Kidney tubule cell (primary cell): ENCODE data around the gene EXOSC2.

Source experiments
- DNase-seq: peaks from one replicate; pipeline ENCODE4 v3.0.0-alpha.2; 2018; ENCODE audit warnings: low spot score

EXOSC2 gene

GRCh38 chr9:130698514-130698913, 4.9 kb downstream of the EXOSC2 start:
- peak; percentile 53 for DNase-seq

GRCh38 chr9:130699047-130699446, 5.5 kb downstream of the EXOSC2 start:
- DNase-seq: no peak

DNA sequence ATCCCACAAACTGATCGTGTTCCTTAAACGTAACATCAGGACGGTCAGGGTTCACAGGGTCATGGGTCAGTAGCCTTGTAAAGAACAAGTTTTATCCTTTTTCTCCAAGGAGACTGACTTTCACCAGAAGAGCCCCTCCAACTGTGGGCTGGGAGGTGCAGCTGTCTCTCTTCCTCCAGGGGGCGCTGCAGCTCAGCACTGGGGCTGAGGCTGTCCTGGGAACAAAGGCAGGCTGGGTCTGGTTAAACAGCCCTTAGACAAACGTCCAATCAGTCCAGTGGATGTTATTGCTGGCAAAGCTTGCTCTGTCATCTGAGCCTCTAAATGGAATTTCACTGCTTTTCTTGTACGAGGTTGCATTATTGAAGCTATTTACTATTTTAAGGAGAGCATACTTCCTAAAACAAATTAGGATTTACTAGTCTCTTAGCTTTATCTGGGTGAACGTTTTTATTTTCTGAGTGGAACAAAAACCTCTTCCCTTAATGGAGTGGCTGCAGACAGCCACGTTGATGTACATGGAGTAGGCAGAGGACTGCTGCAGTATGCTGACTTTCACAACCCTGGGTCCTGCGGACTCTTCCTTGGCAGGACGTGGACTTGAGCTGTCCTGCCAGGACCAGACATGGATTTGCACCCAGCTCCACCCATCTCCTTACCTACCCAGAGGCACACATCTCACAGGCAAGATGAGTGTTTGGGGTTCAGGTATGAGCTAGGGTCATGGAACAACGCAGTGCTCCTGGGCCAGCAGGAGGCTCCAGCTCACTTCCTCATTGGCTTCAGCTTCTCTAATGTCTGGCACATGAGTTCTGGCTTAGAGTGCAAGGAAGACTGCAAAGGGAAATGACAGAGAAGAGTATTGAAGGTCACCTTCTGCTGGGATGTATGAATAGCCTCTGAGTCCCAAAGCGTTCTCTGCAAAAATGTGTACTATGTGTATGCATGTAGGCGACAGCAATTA, 7.8 kb downstream of the EXOSC2 start:
- DNase-seq: peak; percentile 71

DNA sequence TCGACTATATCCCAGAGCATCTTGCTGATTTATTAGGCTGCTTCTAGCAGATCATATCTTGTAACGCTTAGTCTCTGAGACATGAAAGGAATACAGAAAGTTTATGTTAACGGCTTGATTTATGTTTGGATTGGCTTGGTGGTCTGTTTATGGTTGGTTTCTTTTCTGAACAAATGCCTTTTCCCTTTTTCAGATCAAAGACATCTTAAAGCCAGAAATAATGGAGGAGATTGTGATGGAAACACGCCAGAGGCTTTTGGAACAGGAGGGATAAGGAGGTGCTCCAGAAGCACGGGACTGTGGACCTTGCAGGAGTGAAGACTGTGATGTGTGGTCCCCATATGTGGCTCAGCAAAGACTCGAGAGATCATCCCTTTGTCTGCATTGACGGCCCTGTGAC, 9.9 kb downstream of the EXOSC2 start:
- DNase-seq: no peak

GRCh38 chr9:130707225-130707976, 13.8 kb downstream of the EXOSC2 start:
- peak; percentile 67 for DNase-seq

- DNase-seq: no peak
Observed at GRCh38 chr9:130710822-130711352, 17.3 kb downstream of the EXOSC2 start.

- DNase-seq: no peak
Observed at GRCh38 chr9:130711469-130711868, 17.9 kb downstream of the EXOSC2 start.

- peak; percentile 99 for DNase-seq
Observed at GRCh38 chr9:130712564-130713285, 19.1 kb downstream of the EXOSC2 start.

DNA sequence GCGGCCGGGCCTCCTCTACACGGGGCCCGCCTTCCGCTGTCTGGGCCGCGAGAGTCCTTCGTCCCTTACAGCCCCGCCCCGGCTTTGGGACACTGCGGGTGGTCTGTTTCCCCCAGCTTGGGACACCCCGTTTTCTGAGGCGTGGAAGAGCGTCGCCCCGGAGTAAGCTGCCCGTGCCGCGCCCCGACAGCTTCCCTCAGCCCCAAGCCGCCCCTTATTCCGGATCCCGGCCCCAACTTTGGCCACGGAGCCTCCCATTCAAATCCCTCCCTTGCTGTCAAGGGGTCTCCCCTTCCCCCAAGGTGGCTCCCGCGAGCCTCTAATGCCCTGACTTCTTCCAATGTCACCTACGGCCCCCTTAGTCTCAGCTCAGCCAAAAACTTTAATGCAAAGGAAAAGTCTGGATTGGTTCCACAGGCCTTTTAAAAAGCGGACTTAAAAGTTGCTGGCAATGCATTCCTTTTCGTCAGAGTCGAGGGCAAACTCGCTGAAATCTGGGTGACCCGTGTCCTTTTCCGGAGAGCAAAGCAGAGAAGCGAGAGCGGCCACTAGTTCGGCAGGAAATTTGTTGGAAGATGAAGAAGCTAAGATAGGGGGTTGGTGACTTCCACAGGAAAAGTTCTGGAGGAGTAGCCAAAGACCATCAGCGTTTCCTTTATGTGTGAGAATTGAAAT, 19.8 kb downstream of the EXOSC2 start:
- peak; percentile 30 for DNase-seq

DNA sequence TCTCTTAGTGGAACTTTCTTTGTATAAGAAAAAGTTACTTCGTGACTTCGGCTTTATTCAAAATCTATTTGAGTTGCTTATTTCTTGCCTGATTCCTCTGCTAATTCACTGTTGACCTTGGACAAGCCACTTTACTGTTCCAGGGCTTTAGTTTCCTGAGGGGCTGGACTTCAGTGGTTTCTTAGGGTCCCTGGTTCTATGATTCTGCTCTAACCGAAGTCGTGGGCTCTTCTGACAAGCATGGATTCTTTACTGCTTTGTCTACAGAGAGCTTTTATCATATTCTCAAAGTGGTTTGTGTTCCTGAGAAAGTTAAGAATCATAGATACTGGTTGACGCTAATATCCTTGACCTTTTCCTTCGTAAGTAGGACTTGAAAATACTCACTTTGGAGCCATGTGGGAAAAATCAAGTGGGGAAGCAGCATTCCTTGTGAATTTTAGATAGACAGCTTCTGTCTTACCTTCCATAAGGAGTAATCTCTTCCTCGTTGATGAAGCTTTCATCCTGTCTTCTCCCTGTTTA, 21.1 kb downstream of the EXOSC2 start:
- DNase-seq: no peak

DNA sequence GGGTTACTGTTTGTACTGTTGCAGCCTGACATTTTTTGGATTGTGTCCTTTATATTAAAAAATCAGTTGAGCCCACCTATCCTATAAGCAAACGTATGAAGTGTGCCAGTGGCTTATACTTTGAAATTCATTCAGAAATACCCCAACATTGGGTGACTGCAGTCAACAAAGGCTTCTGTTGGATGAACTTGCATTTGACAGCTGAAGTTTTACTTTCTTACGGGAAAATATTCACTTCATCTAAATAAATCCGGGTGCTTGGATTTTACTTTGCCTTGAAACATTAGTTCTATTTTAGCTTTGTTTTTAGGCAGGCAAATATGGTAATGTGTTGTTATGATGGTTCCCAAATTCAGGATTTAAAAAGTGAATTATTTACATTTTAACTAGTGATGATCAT, 21.7 kb downstream of the EXOSC2 start:
- DNase-seq: no peak

GRCh38 chr9:130718562-130718961, 25.0 kb downstream of the EXOSC2 start:
- no peak for DNase-seq

DNA sequence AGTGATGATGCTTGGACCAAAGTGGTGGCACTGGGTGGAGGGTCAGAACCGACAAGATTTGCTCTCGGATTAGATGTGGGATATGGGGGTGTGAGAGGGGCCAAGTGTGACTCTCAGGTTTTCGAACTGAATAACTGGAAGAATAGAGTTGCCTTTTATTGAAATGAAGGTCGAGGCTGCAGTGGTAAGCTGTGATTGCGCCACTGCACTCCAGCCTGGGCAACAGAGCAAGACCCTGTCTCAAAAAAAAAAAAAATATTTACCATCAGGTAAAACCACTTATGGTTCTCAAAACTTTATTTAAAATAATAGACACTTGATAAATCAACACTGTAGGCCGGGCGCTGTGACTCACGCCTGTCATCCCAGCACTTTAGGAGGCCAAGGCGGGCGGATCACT, 27.2 kb downstream of the EXOSC2 start:
- DNase-seq: no peak

DNA sequence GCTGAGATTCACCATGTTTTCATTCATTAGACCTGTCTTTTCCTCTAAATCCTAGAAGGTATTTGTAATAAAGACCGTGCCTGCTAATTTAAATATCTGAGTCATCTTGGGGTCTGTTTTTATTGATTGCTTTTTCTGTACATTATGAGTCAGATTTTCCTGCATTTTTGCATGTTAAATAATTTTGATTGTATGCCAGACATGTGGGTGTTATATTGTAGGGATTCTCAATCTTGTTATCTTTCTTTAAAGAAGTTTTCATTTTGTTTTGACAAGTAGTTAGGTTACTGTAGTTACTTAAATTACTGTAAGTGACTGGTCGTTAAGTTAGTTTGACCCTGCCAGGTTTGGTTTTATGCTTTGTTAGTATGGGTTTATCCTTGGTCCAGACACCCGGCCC, 35.1 kb downstream of the EXOSC2 start:
- DNase-seq: no peak

GRCh38 chr9:130729145-130729544, 35.6 kb downstream of the EXOSC2 start:
- no peak for DNase-seq

- DNase-seq: no peak
Observed at GRCh38 chr9:130731355-130731754, 37.8 kb downstream of the EXOSC2 start.

DNA sequence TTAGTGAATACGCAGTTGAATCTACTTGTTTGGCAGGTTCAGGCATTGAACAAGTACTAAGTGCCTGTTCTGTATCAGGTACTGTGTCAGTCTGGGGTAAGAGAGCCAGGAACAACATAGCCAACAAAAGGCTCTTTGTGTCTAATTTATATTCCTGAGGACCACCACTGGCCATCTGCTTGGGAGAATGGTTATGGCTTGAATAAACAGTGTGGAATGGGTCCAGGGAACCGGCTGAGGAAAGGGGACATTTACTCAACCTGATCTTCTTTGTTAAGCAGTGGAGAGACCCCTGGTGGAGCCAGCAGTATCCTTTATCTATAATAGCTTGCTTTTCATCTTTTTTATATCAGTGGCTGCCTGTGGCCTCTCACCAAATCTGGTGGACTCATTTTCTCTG, 38.6 kb downstream of the EXOSC2 start:
- DNase-seq: no peak

DNA sequence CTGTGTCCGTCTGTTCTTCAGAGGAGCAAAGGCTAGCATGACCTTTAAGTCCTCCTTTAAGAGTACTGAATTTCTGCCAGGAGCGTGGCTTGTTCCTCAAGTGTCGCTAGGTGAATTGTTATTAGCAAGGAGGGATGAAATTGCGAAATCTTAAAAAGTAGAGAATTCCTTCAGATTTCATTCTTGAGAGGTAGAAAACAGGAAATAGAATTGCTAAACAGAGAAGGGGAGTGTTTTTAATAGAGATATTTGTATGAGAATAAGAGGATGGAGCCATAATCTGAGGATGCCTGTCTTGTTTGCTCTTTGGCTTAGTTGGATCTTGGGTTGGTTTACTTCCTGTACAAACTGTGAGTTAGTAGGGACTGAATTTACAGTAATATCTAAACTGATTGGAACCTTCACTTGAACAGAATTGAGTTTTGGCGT, 39.2 kb downstream of the EXOSC2 start:
- DNase-seq: no peak

GRCh38 chr9:130735566-130735965, 42.0 kb downstream of the EXOSC2 start:
- DNase-seq: no peak

- DNase-seq: no peak
Observed at GRCh38 chr9:130736834-130737233, 43.3 kb downstream of the EXOSC2 start.

GRCh38 chr9:130738281-130738680, 44.7 kb downstream of the EXOSC2 start:
- DNase-seq: no peak
